ENCODE data around the gene RNASET2. TPM values are rescaled to one million over a fixed set of nuclear protein-coding genes. Genes with fewer than 3 reads are reported as not detected.

RNASET2 gene
- total and polyA plus RNA-seq, 2 of the 13 experiments (the other 11 are each of a cell fraction or from before 2014, with no cell fraction given) = 44.6 to 597 TPM

GRCh38 chr6:166957087-166957804 lies 896 bp upstream of the RNASET2 start (continued):
- peak; percentile 72 for TF ChIP-seq PRDM10 (CRISPR knock-in tag; IDR thresholded peaks at IDR 0.05; ENCODE audit: low read depth)
- TF ChIP-seq ZNF333 (CRISPR knock-in tag; IDR thresholded peaks at IDR 0.05; ENCODE audit: borderline replicate concordance) = no peak
- TF ChIP-seq RAD21 (CRISPR knock-in tag; IDR thresholded peaks at IDR 0.05) = peak; percentile 29; the same call in 1 of the 2 replicates
- TF ChIP-seq SIN3B (IDR thresholded peaks at IDR 0.05; ENCODE audit: low read length) = no peak; the same call in none of the 2 replicates
- peak; percentile 61; the same call in 1 of the 2 replicates for TF ChIP-seq ZNF607 (CRISPR knock-in tag; IDR thresholded peaks at IDR 0.05; ENCODE audit: borderline replicate concordance)
- TF ChIP-seq, protein P1, sequence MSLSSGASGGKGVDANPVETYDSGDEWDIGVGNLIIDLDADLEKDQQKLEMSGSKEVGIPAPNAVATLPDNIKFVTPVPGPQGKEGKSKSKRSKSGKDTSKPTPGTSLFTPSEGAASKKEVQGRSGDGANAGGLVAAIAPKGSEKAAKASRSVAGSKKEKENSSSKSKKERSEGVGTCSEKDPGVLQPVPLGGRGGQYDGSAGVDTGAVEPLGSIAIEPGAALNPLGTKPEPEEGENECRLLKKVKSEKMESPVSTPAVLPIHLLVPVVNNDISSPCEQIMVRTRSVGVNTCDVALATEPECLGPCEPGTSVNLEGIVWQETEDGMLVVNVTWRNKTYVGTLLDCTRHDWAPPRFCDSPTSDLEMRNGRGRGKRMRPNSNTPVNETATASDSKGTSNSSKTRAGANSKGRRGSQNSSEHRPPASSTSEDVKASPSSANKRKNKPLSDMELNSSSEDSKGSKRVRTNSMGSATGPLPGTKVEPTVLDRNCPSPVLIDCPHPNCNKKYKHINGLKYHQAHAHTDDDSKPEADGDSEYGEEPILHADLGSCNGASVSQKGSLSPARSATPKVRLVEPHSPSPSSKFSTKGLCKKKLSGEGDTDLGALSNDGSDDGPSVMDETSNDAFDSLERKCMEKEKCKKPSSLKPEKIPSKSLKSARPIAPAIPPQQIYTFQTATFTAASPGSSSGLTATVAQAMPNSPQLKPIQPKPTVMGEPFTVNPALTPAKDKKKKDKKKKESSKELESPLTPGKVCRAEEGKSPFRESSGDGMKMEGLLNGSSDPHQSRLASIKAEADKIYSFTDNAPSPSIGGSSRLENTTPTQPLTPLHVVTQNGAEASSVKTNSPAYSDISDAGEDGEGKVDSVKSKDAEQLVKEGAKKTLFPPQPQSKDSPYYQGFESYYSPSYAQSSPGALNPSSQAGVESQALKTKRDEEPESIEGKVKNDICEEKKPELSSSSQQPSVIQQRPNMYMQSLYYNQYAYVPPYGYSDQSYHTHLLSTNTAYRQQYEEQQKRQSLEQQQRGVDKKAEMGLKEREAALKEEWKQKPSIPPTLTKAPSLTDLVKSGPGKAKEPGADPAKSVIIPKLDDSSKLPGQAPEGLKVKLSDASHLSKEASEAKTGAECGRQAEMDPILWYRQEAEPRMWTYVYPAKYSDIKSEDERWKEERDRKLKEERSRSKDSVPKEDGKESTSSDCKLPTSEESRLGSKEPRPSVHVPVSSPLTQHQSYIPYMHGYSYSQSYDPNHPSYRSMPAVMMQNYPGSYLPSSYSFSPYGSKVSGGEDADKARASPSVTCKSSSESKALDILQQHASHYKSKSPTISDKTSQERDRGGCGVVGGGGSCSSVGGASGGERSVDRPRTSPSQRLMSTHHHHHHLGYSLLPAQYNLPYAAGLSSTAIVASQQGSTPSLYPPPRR (CRISPR knock-in tag; IDR thresholded peaks at IDR 0.05; ENCODE audit: borderline replicate concordance) = peak; percentile 87
- no peak; the same call in 1 of the 2 replicates for TF ChIP-seq KLF9 (CRISPR knock-in tag; IDR thresholded peaks at IDR 0.05; ENCODE audit: low read depth)
- TF ChIP-seq, protein P2, sequence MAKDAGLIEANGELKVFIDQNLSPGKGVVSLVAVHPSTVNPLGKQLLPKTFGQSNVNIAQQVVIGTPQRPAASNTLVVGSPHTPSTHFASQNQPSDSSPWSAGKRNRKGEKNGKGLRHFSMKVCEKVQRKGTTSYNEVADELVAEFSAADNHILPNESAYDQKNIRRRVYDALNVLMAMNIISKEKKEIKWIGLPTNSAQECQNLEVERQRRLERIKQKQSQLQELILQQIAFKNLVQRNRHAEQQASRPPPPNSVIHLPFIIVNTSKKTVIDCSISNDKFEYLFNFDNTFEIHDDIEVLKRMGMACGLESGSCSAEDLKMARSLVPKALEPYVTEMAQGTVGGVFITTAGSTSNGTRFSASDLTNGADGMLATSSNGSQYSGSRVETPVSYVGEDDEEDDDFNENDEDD (CRISPR knock-in tag; IDR thresholded peaks at IDR 0.05; ENCODE audit: borderline replicate concordance) = peak; percentile 10; the same call in 1 of the 2 replicates
- peak; percentile 1; the same call in 1 of the 2 replicates for TF ChIP-seq REL (CRISPR knock-in tag; conservative IDR thresholded peaks at IDR 0.05)
- TF ChIP-seq ATF7 (IDR thresholded peaks at IDR 0.05) = no peak
- peak; percentile 83; the same call in 1 of the 2 replicates for TF ChIP-seq ATF7 (CRISPR knock-in tag; IDR thresholded peaks at IDR 0.05)
- TF ChIP-seq, protein P3, sequence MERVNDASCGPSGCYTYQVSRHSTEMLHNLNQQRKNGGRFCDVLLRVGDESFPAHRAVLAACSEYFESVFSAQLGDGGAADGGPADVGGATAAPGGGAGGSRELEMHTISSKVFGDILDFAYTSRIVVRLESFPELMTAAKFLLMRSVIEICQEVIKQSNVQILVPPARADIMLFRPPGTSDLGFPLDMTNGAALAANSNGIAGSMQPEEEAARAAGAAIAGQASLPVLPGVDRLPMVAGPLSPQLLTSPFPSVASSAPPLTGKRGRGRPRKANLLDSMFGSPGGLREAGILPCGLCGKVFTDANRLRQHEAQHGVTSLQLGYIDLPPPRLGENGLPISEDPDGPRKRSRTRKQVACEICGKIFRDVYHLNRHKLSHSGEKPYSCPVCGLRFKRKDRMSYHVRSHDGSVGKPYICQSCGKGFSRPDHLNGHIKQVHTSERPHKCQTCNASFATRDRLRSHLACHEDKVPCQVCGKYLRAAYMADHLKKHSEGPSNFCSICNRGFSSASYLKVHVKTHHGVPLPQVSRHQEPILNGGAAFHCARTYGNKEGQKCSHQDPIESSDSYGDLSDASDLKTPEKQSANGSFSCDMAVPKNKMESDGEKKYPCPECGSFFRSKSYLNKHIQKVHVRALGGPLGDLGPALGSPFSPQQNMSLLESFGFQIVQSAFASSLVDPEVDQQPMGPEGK (CRISPR knock-in tag; IDR thresholded peaks at IDR 0.05) = peak; percentile 94
- peak; percentile 53 for TF ChIP-seq ZNF230 (CRISPR knock-in tag; IDR thresholded peaks at IDR 0.05)
- TF ChIP-seq HIC2 (CRISPR knock-in tag; IDR thresholded peaks at IDR 0.05; ENCODE audit: low read depth) = no peak; the same call in 1 of the 2 replicates
- TF ChIP-seq ZFY (CRISPR knock-in tag; IDR thresholded peaks at IDR 0.05) = peak; percentile 8

All from HepG2 (cell line).